Measurements from ENCODE around the gene ASTN2. TPM values are rescaled to one million over a fixed set of nuclear protein-coding genes. Genes with fewer than 3 reads are reported as not detected.

ASTN2 gene
- total RNA-seq, 1 experiment from 2014 or later: 4.8 TPM

DNA sequence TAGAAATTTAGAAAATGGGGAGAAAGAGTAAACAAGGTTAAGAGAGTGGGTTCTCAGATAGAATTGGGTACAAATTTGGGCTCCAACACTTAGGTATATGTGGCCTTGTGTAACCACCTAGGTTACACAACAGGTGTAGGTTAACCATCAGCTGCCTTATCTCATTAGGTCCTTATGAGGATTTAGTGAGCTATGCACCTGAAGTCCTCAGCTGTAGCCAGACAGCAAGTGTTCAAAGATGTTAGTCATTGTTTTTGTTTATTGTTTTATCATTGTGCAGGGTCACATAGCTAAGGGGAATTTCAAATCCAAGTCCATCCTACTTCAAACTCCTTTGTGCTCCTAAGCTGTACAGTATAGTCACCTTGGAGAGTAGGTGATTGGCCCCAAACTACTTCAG is 728.7 kb downstream of the ASTN2 start (continued):
- no peak for TF ChIP-seq CTCF (IDR thresholded peaks at IDR 0.05 in 2 of 3, conservative IDR thresholded peaks at IDR 0.05 in 1 of 3; ENCODE audit: borderline replicate concordance in 1 of 3, insufficient read depth in 1 of 3, low read depth in 2 of 3, low read length in 2 of 3)
- TF ChIP-seq RAD21 (IDR thresholded peaks at IDR 0.05; ENCODE audit: low read depth): no peak
- no peak for TF ChIP-seq EZH2phosphoT487 (IDR thresholded peaks at IDR 0.05; ENCODE audit: borderline replicate concordance)
- TF ChIP-seq, protein P1, sequence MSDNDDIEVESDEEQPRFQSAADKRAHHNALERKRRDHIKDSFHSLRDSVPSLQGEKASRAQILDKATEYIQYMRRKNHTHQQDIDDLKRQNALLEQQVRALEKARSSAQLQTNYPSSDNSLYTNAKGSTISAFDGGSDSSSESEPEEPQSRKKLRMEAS (IDR thresholded peaks at IDR 0.05): no peak
- no peak for TF ChIP-seq CEBPB (IDR thresholded peaks at IDR 0.05; ENCODE audit: low read depth)
- TF ChIP-seq, protein P2, sequence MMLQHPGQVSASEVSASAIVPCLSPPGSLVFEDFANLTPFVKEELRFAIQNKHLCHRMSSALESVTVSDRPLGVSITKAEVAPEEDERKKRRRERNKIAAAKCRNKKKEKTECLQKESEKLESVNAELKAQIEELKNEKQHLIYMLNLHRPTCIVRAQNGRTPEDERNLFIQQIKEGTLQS (IDR thresholded peaks at IDR 0.05): no peak
- no peak for TF ChIP-seq CBX3 (IDR thresholded peaks at IDR 0.05; ENCODE audit: low read depth)

GRCh38 chr9:116685166-116685565 is 729.7 kb downstream of the ASTN2 start:
- Histone ChIP-seq H3K9me2 (ENCODE audit: insufficient read depth) (no peaks in the 10 kb centered on the region), H4K20me1 (ENCODE audit: insufficient read depth) (no peaks in the 10 kb centered on the region), H3K79me2 (ENCODE audit: insufficient read depth, low read length) (peaks cover 28% of the 10 kb centered on the region), H3K9me3 (ENCODE audit: control insufficient read depth in 1 of 2, insufficient read depth in 1 of 2, low read depth in 1 of 2, low read length in 2 of 2) (no peaks in the 10 kb centered on the region), H3K9ac (ENCODE audit: low read length) (no peak overlapping the region), H2AFZ (ENCODE audit: low read depth, low read length, poor library complexity, severe bottlenecking) (no peak overlapping the region), H3K4me3 (replicated peaks in 1 of 2; ENCODE audit: low read depth in 1 of 2, low read length in 2 of 2) (no peak overlapping the region), H3K27me3 (ENCODE audit: insufficient read depth, low read length) (no peaks in the 10 kb centered on the region), H3K4me1 (ENCODE audit: control insufficient read depth in 1 of 2, insufficient read depth in 2 of 2, low read length in 2 of 2) (peaks cover 0 to 20% of the 10 kb centered on the region in 2 experiments; a peak in 2 of 4 replicates), H3K36me3 (ENCODE audit: control insufficient read depth in 1 of 2, insufficient read depth in 2 of 2, low read length in 2 of 2) (no peaks in the 10 kb centered on the region), H3K4me2 (ENCODE audit: low read length) (no peak overlapping the region), H3K27ac (ENCODE audit: low read depth, low read length) (no peak overlapping the region)
- ChIA-PET RAD21 (ENCODE audit: low non-redundant PET in 1 of 2, low total read pairs in 2 of 2, uncharacterized antibody in 2 of 2, unreplicated experiment in 2 of 2) (no interaction called here), POLR2A (no interaction called here), CTCF (no interaction called here)
- TF ChIP-seq ZBTB33 (IDR thresholded peaks at IDR 0.05; ENCODE audit: extremely low read depth, insufficient replicate concordance, low read length) (no peak), CTCF (IDR thresholded peaks at IDR 0.05 in 2 of 3, conservative IDR thresholded peaks at IDR 0.05 in 1 of 3; ENCODE audit: borderline replicate concordance in 1 of 3, insufficient read depth in 1 of 3, low read depth in 2 of 3, low read length in 2 of 3) (no peak), ZFX (IDR thresholded peaks at IDR 0.05) (no peak), CBX3 (IDR thresholded peaks at IDR 0.05; ENCODE audit: low read depth) (no peak), CEBPB (IDR thresholded peaks at IDR 0.05; ENCODE audit: low read depth) (no peak), SIN3A (IDR thresholded peaks at IDR 0.05; ENCODE audit: low read depth) (no peak), EZH2 (IDR thresholded peaks at IDR 0.05) (no peak), JUND (IDR thresholded peaks at IDR 0.05) (no peak), EZH2phosphoT487 (IDR thresholded peaks at IDR 0.05; ENCODE audit: borderline replicate concordance) (no peak)
- ATAC-seq (no peak), DNase-seq (ENCODE audit: low read depth, low spot score) (no peak)
- intact Hi-C loops (cut with micrococcal nuclease): no loop called here
- BruUV-seq (replicated peaks): no TSS peak
